Stimulated activated CD4-positive, alpha-beta T cell treated with anti-CD3 and anti-CD28 coated beads, Interleukin-4, amount 100 ng/mL, for 1 hour (primary cell): ENCODE measurements around the gene IL22RA2.
"Not testable (repeated sequence)": the region's sequence is repeated elsewhere in the genome, so short reads cannot be mapped to it uniquely, and the experiment has no call there.

ENCODE experiments used
- DNase-seq: peaks from one replicate; pipeline ENCODE4 v3.0.0-alpha.2; 2020

IL22RA2 gene

GRCh38 chr6:137119196-137120104 lies 54.0 kb downstream of the IL22RA2 start:
- DNase-seq = no peak

- no peak for DNase-seq
Observed at GRCh38 chr6:137117581-137117980, 55.9 kb downstream of the IL22RA2 start.

- DNase-seq = no peak
Observed at GRCh38 chr6:137116807-137117206, 56.6 kb downstream of the IL22RA2 start.

GRCh38 chr6:137115658-137116057 lies 57.8 kb downstream of the IL22RA2 start:
- DNase-seq = no peak

- no peak for DNase-seq
Observed at GRCh38 chr6:137112067-137112355, 61.4 kb downstream of the IL22RA2 start.

- no peak for DNase-seq
Observed at GRCh38 chr6:137111296-137112066, 62.0 kb downstream of the IL22RA2 start.

- DNase-seq = no peak
Observed at GRCh38 chr6:137107767-137108105, 65.7 kb downstream of the IL22RA2 start.

- not testable (repeated sequence) for DNase-seq
Observed at GRCh38 chr6:137107047-137107766, 66.2 kb downstream of the IL22RA2 start.

GRCh38 chr6:137106183-137106582 lies 67.3 kb downstream of the IL22RA2 start:
- DNase-seq = no peak

- no peak for DNase-seq
Observed at GRCh38 chr6:137105375-137105774, 68.1 kb downstream of the IL22RA2 start.

GRCh38 chr6:137104926-137105325 lies 68.5 kb downstream of the IL22RA2 start:
- no peak for DNase-seq

- DNase-seq = no peak
Observed at GRCh38 chr6:137102851-137103492, 70.5 kb downstream of the IL22RA2 start.

GRCh38 chr6:137102050-137102848 lies 71.2 kb downstream of the IL22RA2 start:
- DNase-seq = no peak

- no peak for DNase-seq
Observed at GRCh38 chr6:137099689-137100403, 73.6 kb downstream of the IL22RA2 start.

- DNase-seq = no peak
Observed at GRCh38 chr6:137097526-137097925, 75.9 kb downstream of the IL22RA2 start.

GRCh38 chr6:137097057-137097456 lies 76.4 kb downstream of the IL22RA2 start:
- no peak for DNase-seq

GRCh38 chr6:137095651-137096238 lies 77.7 kb downstream of the IL22RA2 start:
- DNase-seq = no peak

- DNase-seq = no peak
Observed at GRCh38 chr6:137095093-137095492, 78.4 kb downstream of the IL22RA2 start.

GRCh38 chr6:137094411-137095008 lies 78.9 kb downstream of the IL22RA2 start:
- peak; percentile 36 for DNase-seq
